HG03135 (cell line): ENCODE data around the gene KLRB1.
"Not testable (repeated sequence)": the region's sequence is repeated elsewhere in the genome, so short reads cannot be mapped to it uniquely, and the experiment has no call there.

Source experiments
- ATAC-seq: cut with Tn5 transposase; IDR thresholded peaks from one replicate; pipeline ENCODE4 v1.9.1; 2021; ENCODE audit warnings: mild to moderate bottlenecking, moderate library complexity; ENCODE audit not compliant: unreplicated experiment

Gene KLRB1

GRCh38 chr12:9607716-9608115, at the start of gene KLRB1:
TSS of gene KLRB1 (minus strand) at chr12:9607916. CDS start at chr12:9607839, 77 bp downstream.
- no peak for ATAC-seq

GRCh38 chr12:9651265-9651729, 43.6 kb upstream of the KLRB1 start:
- no peak for ATAC-seq

- ATAC-seq: no peak
Measured at GRCh38 chr12:9650151-9650576, 42.4 kb upstream of the KLRB1 start.

- no peak for ATAC-seq
Measured at GRCh38 chr12:9649532-9649940, 41.8 kb upstream of the KLRB1 start.

- ATAC-seq: no peak
Measured at GRCh38 chr12:9648701-9649531, 41.2 kb upstream of the KLRB1 start.

- ATAC-seq: peak; percentile 74
Measured at GRCh38 chr12:9647825-9648700, 40.3 kb upstream of the KLRB1 start.

- ATAC-seq: peak; percentile 4
Measured at GRCh38 chr12:9646794-9647781, 39.4 kb upstream of the KLRB1 start.

- not testable (repeated sequence) for ATAC-seq
Measured at GRCh38 chr12:9644985-9645551, 37.4 kb upstream of the KLRB1 start.

- ATAC-seq: no peak
Measured at GRCh38 chr12:9643266-9643660, 35.5 kb upstream of the KLRB1 start.

GRCh38 chr12:9642606-9643265, 35.0 kb upstream of the KLRB1 start:
- ATAC-seq: no peak

- no peak for ATAC-seq
Measured at GRCh38 chr12:9640024-9640423, 32.3 kb upstream of the KLRB1 start.

- no peak for ATAC-seq
Measured at GRCh38 chr12:9636851-9637206, 29.1 kb upstream of the KLRB1 start.

- no peak for ATAC-seq
Measured at GRCh38 chr12:9636150-9636850, 28.6 kb upstream of the KLRB1 start.

- ATAC-seq: no peak
Measured at GRCh38 chr12:9634969-9635754, 27.4 kb upstream of the KLRB1 start.

GRCh38 chr12:9634177-9634803, 26.6 kb upstream of the KLRB1 start:
- no peak for ATAC-seq

GRCh38 chr12:9632766-9633165, 25.1 kb upstream of the KLRB1 start:
- no peak for ATAC-seq

GRCh38 chr12:9626821-9627220, 19.1 kb upstream of the KLRB1 start:
- no peak for ATAC-seq

GRCh38 chr12:9626291-9626690, 18.6 kb upstream of the KLRB1 start:
- ATAC-seq: no peak
